ENCODE measurements around the gene CACNA1B. TPM values are rescaled to one million over a fixed set of nuclear protein-coding genes. Genes with fewer than 3 reads are reported as not detected.

Gene CACNA1B
- total and polyA plus RNA-seq, 2 of the 4 experiments (the other 2 are of a cell fraction): 0.02 TPM; not detected in 1

- CTCF ChIA-PET: no interaction called here
Measured at GRCh38 chr9:138094028-138094427, 216.4 kb downstream of the CACNA1B start.

More at GRCh38 chr9:138094028-138094427, 216.4 kb downstream of the CACNA1B start:
- Histone ChIP-seq H4K91ac (ENCODE audit: insufficient read depth, low read depth, low read length) (no peak overlapping the region), H3K27ac (ENCODE audit: insufficient read depth, low read length) (no peak overlapping the region), H3K18ac (ENCODE audit: low read depth, low read length) (no peak overlapping the region), H3K9me1 (ENCODE audit: insufficient read depth, low read length) (no peaks in the 10 kb centered on the region), H3K14ac (replicated peaks; ENCODE audit: low read depth, low read length) (no peak overlapping the region), H4K5ac (ENCODE audit: low read depth, low read length) (no peak overlapping the region), H2BK5ac (ENCODE audit: low read depth, low read length, poor library complexity, severe bottlenecking) (no peak overlapping the region), H3K4ac (ENCODE audit: low read depth, low read length) (no peak overlapping the region), H3K9me3 (ENCODE audit: control insufficient read depth, insufficient read depth, low read length) (peaks cover 21% of the 10 kb centered on the region), H3K4me1 (ENCODE audit: control insufficient read depth, insufficient read depth, low read length) (no peaks in the 10 kb centered on the region), H3K4me3 (ENCODE audit: insufficient read depth, low read depth, low read length) (no peak overlapping the region), H3K56ac (ENCODE audit: extremely low read depth, insufficient read depth, low read length) (no peak overlapping the region), H2BK15ac (ENCODE audit: low read depth, low read length) (no peak overlapping the region), H3K36me3 (ENCODE audit: control insufficient read depth, insufficient read depth, low read length) (no peaks in the 10 kb centered on the region), H2AK9ac (replicated peaks; ENCODE audit: low read depth, low read length, poor library complexity) (no peak overlapping the region), H2AK5ac (ENCODE audit: low read depth, low read length) (no peak overlapping the region), H3K9ac (ENCODE audit: low read depth, low read length) (no peak overlapping the region), H2BK20ac (ENCODE audit: low read depth, low read length) (no peak overlapping the region), H3K23ac (ENCODE audit: low read depth, low read length) (no peak overlapping the region), H3K79me1 (ENCODE audit: low read depth in 1 of 2, low read length in 2 of 2) (no peaks in the 10 kb centered on the region), H2AFZ (replicated peaks; ENCODE audit: low read length, poor library complexity) (no peak overlapping the region), H2BK120ac (ENCODE audit: low read depth, low read length) (no peak overlapping the region), H4K8ac (ENCODE audit: low read depth in 2 of 2, low read length in 2 of 2) (no peak overlapping the region), H3K4me2 (ENCODE audit: low read depth, low read length) (no peak overlapping the region), H4K20me1 (ENCODE audit: insufficient read depth, low read length) (no peaks in the 10 kb centered on the region), H3K27me3 (ENCODE audit: control insufficient read depth, insufficient read depth, low read length) (no peaks in the 10 kb centered on the region)
- in situ Hi-C loops (cut with MboI; ENCODE audit: low sequenced_read_pairs): no loop called here
- intact Hi-C loops (cut with micrococcal nuclease): no loop called here
- BruUV-seq (replicated peaks): no TSS peak
- no peak for ATAC-seq (ENCODE audit: low read depth)
- POLR2A ChIA-PET (ENCODE audit: unreplicated experiment): no interaction called here
- dilution Hi-C loops (cut with HindIII; ENCODE audit: low sequenced_read_pairs, unreplicated experiment): no loop called here
- no CpG with 5 or more reads among the region's 5 CpGs for WGBS, 2 experiments (ENCODE audit: extremely low coverage in 2 of 2, insufficient read length in 1 of 2)
- no peak for TF ChIP-seq RFX5 (IDR thresholded peaks at IDR 0.05; ENCODE audit: low read depth, low read length)
- DNase-seq: no peak

Data from IMR-90 (cell line).